GM15510 (cell line): ENCODE results near the gene PAGR1.

ENCODE experiments used
- POLR2A ChIP-seq: IDR thresholded peaks from 3 replicates; pipeline ENCODE4 v1.6.1; 2011; ENCODE audit warnings: borderline replicate concordance; ENCODE audit not compliant: insufficient read length; ENCODE audit errors: extremely low read depth

PAGR1 gene

DNA sequence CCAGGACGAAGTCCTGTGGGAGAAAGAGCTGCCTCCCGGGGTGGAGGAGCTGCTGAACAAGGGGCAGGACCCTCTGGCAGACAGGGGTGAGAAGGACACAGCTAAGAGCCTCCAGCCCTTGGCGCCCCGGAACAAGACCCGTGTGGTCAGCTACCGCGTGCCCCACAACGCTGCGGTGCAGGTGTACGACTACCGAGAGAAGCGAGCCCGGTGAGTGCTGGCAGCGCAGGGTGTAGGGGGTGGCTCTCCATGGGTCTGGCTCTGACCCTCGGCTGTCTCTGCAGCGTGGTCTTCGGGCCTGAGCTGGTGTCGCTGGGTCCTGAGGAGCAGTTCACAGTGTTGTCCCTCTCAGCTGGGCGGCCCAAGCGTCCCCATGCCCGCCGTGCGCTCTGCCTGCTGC lies 25.7 kb downstream of the PAGR1 start:
- no peak for TF ChIP-seq POLR2A

DNA sequence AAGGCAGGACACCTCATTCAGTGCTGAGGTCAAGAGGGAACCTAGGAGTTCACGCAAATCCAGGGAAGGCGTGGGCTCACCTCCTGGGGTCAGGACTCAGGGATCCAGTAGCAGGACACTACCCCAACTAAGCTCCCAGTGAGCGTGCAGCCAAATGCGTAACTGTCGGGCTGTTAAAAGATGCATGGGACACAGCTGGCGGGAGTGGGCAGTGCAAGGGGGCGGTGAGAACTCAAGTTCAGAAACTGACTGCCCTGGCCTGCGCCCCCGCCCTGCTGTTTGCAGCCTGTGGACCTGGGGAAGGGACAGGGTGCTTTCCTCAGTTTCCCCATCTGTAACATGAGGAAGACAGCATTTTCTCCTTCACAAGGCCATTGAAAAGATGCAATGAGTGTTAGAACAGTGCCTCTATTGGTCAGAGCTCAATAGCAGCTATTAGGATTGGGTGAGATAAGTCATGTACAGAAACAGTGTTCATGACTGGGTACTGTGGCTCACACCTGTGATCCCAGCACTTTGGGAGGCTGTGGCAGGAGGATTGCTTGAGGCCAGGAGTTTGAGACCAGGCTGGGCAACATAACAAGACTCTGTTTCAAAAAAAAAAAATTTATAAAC lies 26.9 kb downstream of the PAGR1 start:
- no peak for TF ChIP-seq POLR2A

DNA sequence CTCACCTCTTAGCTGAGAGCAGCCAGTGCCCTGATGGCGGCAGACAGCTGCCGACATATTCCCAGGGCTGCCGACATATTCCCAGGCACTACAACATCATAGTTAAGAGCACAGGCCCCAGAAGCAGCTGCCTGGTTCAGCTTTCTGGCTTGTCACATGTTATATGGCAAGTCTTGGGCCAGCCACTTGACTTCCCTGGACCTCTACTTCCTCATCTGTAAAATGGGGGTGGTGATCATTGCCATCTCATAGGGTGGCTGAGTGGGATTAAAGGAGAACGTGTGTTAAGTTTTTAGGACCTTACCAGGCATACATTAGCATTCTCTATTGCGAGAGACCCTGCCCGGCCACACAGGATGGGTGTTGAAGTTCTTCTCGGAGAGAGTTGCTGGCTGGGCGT lies 28.0 kb downstream of the PAGR1 start:
- no peak for TF ChIP-seq POLR2A

DNA sequence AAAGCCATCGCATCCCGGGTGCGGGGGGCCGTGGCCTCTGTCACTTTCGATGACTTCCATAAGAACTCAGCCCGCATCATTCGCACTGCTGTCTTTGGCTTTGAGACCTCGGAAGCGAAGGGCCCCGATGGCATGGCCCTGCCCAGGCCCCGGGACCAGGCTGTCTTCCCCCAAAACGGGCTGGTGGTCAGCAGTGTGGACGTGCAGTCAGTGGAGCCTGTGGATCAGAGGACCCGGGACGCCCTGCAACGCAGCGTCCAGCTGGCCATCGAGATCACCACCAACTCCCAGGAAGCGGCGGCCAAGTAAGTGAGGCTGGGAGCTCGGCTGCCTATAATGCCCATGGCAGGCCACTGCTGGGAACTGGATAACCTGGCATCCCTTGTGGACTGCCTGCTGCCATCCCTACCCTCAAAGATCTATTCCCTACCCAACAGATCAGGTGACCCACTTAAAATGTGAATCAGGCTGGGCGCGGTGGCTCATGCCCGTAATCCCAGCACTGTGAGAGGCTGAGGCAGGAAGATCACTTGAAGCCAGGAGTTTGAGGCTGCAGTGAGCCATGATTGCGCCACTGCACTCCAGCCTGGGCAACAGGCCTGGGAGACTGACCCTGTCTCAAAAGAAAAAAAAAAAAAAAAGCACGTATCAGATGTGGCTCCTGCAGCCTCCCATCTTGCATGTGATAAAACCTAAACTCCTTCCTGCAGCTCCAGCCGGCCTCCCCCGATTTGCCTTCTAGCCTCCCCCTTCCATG lies 28.8 kb downstream of the PAGR1 start:
- no peak for TF ChIP-seq POLR2A

DNA sequence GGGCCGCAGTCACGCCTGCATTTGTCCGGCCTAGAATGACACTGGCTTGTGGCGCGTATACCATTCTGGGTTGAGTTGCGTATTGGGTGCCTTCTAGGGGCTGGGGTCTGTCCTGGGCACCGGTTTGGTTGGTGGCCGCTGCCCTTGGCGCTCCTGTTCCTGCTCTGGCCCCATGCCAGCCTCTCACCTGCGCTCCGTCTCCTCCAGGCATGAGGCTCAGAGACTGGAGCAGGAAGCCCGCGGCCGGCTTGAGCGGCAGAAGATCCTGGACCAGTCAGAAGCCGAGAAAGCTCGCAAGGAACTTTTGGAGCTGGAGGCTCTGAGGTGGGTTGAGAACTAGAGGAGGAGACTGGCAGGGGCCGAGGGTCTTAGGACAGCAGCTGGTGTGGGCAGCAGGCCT lies 29.7 kb downstream of the PAGR1 start:
- TF ChIP-seq POLR2A: no peak

DNA sequence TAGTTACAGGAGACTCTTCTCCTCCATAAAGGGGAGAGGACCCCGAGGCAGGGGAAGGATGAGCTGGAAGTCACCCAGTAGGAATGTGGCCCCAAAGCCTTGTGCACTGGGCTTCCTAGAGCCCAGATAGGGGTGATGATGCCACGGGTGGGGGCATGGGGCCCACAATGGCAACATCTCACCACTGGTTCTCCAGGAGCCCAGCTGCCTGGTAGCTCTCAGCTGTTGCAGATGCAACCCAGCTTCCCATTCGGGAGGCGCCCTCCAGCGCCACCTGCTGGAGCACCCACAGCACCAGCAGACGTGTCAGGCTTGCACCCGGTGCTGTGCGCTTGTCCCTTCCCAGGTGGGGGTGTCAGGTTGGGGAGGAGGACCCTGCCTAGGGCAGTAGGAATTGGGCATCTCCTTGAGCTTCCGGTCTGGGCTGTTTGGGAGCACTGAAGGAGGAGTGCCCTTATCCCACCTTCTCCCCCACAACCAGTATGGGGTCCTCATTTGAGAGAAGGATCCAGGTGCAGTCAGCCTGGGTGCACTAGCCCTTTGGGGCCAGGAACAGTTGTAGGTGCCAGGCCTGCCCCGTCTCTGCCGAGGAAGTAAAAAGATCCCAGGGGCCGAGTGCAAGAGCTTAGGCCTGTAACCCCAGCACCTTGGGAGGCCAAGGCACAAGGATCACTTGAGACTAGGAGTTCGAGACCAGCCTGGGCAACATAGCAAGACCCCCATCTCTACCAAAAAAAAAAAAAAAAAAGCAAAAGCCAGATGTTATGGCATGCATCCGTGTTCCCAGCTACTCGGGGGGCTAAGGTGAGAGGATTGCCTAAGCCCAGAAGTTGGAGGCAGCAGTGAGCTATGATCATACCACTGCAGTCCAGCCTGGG lies 32.7 kb downstream of the PAGR1 start:
- no peak for TF ChIP-seq POLR2A

DNA sequence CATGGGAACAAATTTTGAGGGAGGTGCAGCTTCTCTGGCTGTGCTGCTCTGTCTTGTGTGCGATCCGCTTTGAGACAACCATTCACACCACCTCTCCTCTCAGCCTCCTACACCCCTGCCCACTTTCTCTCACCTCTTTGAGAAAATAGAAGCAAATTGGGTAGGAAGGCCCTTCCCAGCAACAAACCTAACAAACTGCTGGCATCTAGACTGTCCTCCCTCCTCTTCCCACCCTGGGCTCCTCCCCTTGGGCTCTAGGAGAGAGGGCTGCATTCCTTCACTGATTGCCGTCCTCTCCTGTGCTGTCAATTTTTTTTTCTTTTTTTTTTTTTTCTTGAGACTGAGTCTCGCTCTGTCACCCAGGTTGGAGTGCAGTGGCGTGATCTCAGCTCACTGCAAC lies 33.6 kb downstream of the PAGR1 start:
- TF ChIP-seq POLR2A: no peak

DNA sequence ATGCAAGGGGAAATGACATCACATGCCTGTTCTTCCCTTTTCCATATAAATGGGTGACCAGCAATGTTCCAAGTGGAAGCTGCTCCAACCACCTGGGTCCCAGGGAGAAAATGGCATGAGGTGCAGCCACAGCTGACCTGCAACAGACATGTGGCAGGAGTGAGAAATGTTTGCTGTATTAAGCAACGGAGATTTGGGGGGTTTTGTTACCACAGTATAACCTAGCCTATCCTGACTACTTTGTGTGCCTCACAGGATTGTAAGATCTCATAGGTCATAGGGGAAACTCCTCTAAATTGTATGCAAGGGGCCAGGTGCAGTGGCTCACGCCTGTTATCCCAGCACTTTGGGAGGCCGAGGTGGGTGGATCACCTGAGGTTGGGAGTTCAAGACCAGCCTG lies 35.0 kb downstream of the PAGR1 start:
- no peak for TF ChIP-seq POLR2A

DNA sequence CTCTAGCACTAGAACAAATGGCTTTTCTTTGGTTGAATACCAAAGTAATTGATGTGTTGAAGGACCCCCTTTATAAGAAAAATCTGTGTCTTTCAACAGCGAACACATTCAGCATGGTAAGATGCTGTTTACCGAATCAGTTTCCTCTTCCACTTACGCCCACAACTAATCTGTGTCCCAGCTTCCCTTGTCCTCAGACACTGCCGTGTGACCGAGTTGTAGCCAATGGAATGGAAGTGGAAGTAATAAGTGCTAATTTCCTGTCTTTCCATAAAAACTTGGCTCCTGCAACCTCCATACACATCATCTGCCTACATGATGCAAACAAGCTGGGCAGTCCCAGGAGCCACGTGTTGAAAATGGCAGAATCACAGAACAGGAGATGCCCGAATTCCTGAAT lies 36.7 kb downstream of the PAGR1 start:
- TF ChIP-seq POLR2A: no peak

DNA sequence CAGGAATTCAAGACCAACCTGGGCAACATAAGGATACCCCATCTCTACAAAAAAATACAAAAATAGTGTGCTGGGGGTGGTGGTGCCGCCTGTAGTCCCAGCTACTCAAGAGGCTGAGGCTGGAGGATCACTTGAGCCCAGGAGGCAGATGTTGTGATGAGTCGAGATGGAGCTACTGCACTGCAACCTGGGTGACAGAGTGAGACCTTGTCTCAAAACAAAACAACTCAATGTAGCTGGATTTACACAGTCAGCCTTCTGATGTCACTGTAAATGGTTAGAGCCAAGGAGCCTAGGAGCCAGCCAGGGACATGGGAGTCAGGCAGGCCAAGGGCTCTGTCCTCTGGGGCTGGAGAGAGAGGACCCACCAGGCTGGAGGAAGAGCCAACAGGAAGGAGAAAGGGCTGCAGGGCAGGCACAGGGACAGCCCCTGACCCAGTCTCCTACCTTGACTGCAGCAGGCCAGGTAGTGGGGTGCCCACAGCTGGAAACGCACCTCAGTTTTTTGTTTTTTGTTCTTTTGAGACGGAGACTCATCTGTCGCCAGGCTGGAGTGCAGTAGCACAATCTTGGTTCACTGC lies 38.7 kb downstream of the PAGR1 start:
- TF ChIP-seq POLR2A: no peak

DNA sequence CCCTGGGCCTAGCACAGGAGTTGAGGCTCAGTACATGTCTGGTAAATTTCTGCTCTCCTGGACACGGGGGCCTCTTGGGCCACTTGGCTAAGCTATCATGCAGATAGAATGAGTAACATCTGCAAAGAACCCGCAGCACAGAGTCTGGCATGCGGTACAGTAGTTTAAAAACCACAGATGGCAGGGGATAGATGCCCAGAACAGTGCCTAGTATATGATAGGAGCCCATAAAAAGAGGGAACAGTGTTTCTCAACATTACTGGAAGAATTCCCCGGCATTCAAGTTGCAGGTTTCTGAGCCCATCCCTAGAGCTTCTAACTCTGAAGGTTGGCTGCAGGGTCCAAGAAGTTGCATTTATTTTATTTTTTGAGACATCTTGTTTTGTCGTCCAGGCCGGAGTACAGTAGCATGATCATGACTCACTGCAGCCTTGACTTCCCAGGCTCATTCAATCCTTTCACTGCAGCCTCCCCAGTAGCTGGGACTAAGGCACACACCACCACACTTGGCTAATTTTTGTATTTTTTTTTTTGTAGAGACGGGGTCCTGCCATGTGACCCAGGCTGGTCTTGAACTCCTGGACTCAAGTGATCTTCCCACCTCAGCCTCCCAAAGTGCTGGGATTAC lies 41.3 kb downstream of the PAGR1 start:
- no peak for TF ChIP-seq POLR2A

DNA sequence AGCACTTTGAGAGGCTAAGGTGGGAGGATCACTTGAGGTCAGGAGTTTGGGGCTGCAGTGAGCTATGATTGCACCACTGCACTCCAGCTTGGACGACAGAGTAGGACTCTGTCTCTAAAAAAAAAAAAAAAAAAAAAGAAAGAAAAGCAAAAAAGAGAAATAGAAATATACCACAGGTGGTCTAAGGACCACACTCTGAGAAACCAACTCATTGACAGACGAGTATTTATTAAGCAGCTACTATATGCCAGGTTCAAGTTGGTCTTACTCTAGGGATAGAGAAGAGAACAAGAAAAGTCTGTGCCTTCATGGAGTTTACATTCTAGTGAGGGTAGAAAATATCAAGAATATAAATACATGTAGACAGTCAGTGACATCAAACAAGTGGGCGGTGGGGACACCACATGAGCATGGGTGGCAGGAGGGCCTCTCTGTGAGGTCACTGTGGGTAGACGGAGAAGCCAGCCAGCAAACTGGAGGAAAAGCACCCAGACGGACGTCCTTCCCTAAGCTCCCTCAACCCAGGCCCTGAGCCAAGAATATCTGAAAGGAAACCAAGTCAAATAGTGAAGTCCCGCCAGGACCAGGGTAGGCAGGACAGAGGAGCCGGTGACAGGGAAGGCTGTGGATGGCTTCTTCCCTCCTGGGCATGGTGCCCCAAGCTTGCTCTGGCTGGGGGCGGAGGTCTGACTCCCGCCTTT lies 42.3 kb downstream of the PAGR1 start:
- no peak for TF ChIP-seq POLR2A

DNA sequence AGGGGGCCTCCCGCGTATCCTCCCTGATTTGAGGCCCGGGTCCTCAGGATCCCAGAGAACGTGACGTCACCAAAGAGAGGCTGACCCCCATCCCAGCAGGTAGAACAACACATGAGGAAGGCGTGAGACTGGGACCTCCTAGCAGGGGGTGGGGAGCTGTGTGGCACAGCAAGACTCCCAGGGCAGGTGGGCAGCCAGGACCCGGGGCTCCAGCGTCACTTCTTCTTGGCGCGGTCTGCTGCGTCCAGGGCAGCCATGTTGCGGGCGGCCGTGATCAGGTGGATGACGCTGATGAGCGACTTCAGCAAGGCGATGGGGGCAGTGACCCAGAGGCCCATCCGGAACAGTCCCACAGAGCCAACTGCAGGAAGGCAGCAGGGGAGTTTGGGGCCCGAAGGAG lies 43.0 kb downstream of the PAGR1 start:
- no peak for TF ChIP-seq POLR2A

DNA sequence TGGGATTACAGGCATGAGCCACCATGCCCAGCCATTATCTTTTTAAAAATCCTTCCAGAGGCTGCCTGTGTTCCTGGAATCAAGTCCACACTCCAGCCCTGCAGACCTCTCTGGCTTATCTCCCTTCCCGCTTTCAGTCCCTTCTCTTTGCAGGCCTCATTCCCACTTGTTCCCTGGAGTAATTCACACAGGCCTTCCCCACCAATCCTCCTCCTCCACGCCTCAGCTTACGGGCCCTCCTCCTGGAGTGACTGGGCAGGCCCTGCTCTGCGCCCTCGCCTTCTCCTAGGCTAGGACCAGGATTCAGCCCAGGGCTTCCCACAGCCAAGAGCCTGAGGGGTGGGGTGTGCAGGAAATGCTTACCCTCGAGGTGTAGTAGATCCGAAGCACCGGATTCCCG lies 44.3 kb downstream of the PAGR1 start:
- no peak for TF ChIP-seq POLR2A
